DND-41 (cell line): ENCODE measurements around the gene GSTP1.

Source experiments
- ATAC-seq: fragments of 200-7000 bp; cut with Tn5 transposase; 3 replicates; pipeline ENCODE4 v1.9.1; 2021; ENCODE audit warnings: low read depth; ENCODE audit not compliant: insufficient read depth
- DNase-seq: peaks from one replicate; pipeline ENCODE4 v3.0.0-alpha.2; 2020
- H2AFZ ChIP-seq: 2 replicates; pipeline ENCODE4 v1.6.0; 2012; ENCODE audit warnings: low read depth, low read length
- H3K27ac ChIP-seq: 2 replicates; pipeline ENCODE4 v1.5.1; 2012; ENCODE audit warnings: low read length, inconsistent platforms
- H3K27me3 ChIP-seq: fragments of 200-600 bp; sonication (generic); 2 replicates; pipeline ENCODE4 v1.6.0; 2012; ENCODE audit warnings: low read length, mild to moderate bottlenecking, inconsistent platforms; ENCODE audit not compliant: insufficient read depth, poor library complexity
- H3K36me3 ChIP-seq: 2 replicates; pipeline ENCODE4 v1.5.1; 2012; ENCODE audit warnings: low read length, inconsistent platforms; ENCODE audit not compliant: insufficient read depth
- H3K4me1 ChIP-seq: 2 replicates; pipeline ENCODE4 v1.5.1; 2012; ENCODE audit warnings: mild to moderate bottlenecking, low read length; ENCODE audit not compliant: insufficient read depth
- H3K4me2 ChIP-seq: 2 replicates; pipeline ENCODE4 v1.6.0; 2012; ENCODE audit warnings: mild to moderate bottlenecking, moderate library complexity, low read length, inconsistent platforms; ENCODE audit not compliant: insufficient read depth
- H3K4me3 ChIP-seq, 2 experiments: fragments of 200-600 bp in 1 of 2; shearing (Covaris generic) in 1 of 2; 2 replicates each; pipeline ENCODE4 v1.5.1; 2012 to 2016; ENCODE audit warnings: inconsistent platforms in 2 of 2, low read length in 2 of 2, mild to moderate bottlenecking in 2 of 2, low read depth in 1 of 2, moderate library complexity in 1 of 2
- H3K79me2 ChIP-seq: 2 replicates; pipeline ENCODE4 v1.6.0; 2012; ENCODE audit warnings: low read length, inconsistent platforms; ENCODE audit not compliant: insufficient read depth
- H3K9ac ChIP-seq: 2 replicates; pipeline ENCODE4 v1.6.0; 2012; ENCODE audit warnings: low read depth, mild to moderate bottlenecking, inconsistent platforms, low read length, moderate library complexity
- H3K9me3 ChIP-seq: 2 replicates; pipeline ENCODE4 v1.5.1; 2012; ENCODE audit warnings: low read length, moderate library complexity, mild to moderate bottlenecking, inconsistent platforms; ENCODE audit not compliant: insufficient read depth, severe bottlenecking
- H4K20me1 ChIP-seq: 2 replicates; pipeline ENCODE4 v1.6.0; 2012; ENCODE audit warnings: low read length; ENCODE audit not compliant: insufficient read depth
- CTCF ChIP-seq: IDR thresholded peaks from 2 replicates; pipeline ENCODE4 v1.5.1; 2012; ENCODE audit warnings: borderline replicate concordance, low read length, moderate library complexity, mild to moderate bottlenecking; ENCODE audit not compliant: poor library complexity, severe bottlenecking; ENCODE audit errors: extremely low read depth
- EZH2 ChIP-seq: IDR thresholded peaks from 3 replicates; pipeline ENCODE4 v1.6.1; 2012; ENCODE audit warnings: borderline replicate concordance, low read depth, mild to moderate bottlenecking, moderate library complexity, low read length, inconsistent platforms; ENCODE audit not compliant: severe bottlenecking

GSTP1 gene

GRCh38 chr11:67584205-67584880, 731 bp downstream of the GSTP1 start:
- H3K27me3 ChIP-seq, result peaks cover 4% of the 10 kb centered on the region
- peaks cover 31% of the 10 kb centered on the region for H4K20me1 ChIP-seq
- DNase-seq (peak; percentile 78), ATAC-seq (peak; percentile 59)
- no peaks in the 10 kb centered on the region for H3K9me3 ChIP-seq
- H3K4me2 ChIP-seq, result peak overlapping the region; percentile 66
- H3K4me3 ChIP-seq, result peak overlapping the region; percentile 63 to 78
- H3K4me1 ChIP-seq, result peaks cover 36% of the 10 kb centered on the region
- no peak for TF ChIP-seq CTCF
- no peak for TF ChIP-seq EZH2
- peak overlapping the region; percentile 91 for H3K27ac ChIP-seq
- peak overlapping the region; percentile 86 for H2AFZ ChIP-seq
- H3K9ac ChIP-seq, result peak overlapping the region; percentile 64
- peaks cover 47% of the 10 kb centered on the region for H3K36me3 ChIP-seq
- peaks cover 39% of the 10 kb centered on the region for H3K79me2 ChIP-seq

- peaks cover 31% of the 10 kb centered on the region for H4K20me1 ChIP-seq
- no peaks in the 10 kb centered on the region for H3K9me3 ChIP-seq
- H3K79me2 ChIP-seq, result peaks cover 39% of the 10 kb centered on the region
- H3K4me2 ChIP-seq, result peak overlapping the region; percentile 66
- H3K9ac ChIP-seq, result peak overlapping the region; percentile 64
- H3K27me3 ChIP-seq, result no peaks in the 10 kb centered on the region
- peak overlapping the region; percentile 91; the same call in 1 of the 2 replicates for H3K27ac ChIP-seq
- H3K4me3 ChIP-seq, result peak overlapping the region; percentile 63 to 78; a peak in 3 of 4 replicates
- H2AFZ ChIP-seq, result no peak overlapping the region
- peaks cover 34% of the 10 kb centered on the region for H3K4me1 ChIP-seq
- TF ChIP-seq CTCF (no peak), EZH2 (no peak)
- no peak for ATAC-seq
- DNase-seq, result peak; percentile 40
- H3K36me3 ChIP-seq, result peaks cover 47% of the 10 kb centered on the region
These were observed 1.6 kb downstream of the GSTP1 start for GRCh38 chr11:67584881-67585873.

GRCh38 chr11:67585911-67586310, 2.3 kb downstream of the GSTP1 start:
- H3K9me3 ChIP-seq, result no peaks in the 10 kb centered on the region
- H3K27ac ChIP-seq, result no peak overlapping the region
- H3K79me2 ChIP-seq, result peaks cover 39% of the 10 kb centered on the region
- H3K4me3 ChIP-seq, result 0 out of 4 replicates have a peak overlapping the region, but pooled peaks of 1 of the 2 experiments have one; percentile 63
- H4K20me1 ChIP-seq, result peaks cover 31% of the 10 kb centered on the region
- H3K4me2 ChIP-seq, result peak overlapping the region; percentile 66
- H3K4me1 ChIP-seq, result peaks cover 34% of the 10 kb centered on the region
- H3K36me3 ChIP-seq, result peaks cover 47% of the 10 kb centered on the region
- TF ChIP-seq CTCF (no peak), EZH2 (no peak)
- H2AFZ ChIP-seq, result no peak overlapping the region
- ATAC-seq (no peak), DNase-seq (no peak)
- no peaks in the 10 kb centered on the region for H3K27me3 ChIP-seq
- H3K9ac ChIP-seq, result peak overlapping the region; percentile 64; the same call in 1 of the 2 replicates
